Mesendoderm (in vitro differentiated cells): ENCODE data around the gene SLC25A44. TPM values are rescaled to one million over a fixed set of nuclear protein-coding genes. Genes with fewer than 3 reads are reported as not detected.

ENCODE experiments used
- DNase-seq: peaks from one replicate; pipeline ENCODE4 v3.0.0; 2013
- H2AK5ac ChIP-seq: 2 replicates; pipeline ENCODE4 v1.6.1; 2013; ENCODE audit warnings: low read length, inconsistent platforms
- H2BK120ac ChIP-seq: 2 replicates; pipeline ENCODE4 v1.6.1; 2013; ENCODE audit warnings: low read depth, mild to moderate bottlenecking, low read length, moderate library complexity, mixed read lengths
- H2BK15ac ChIP-seq: replicated peaks from 2 replicates; pipeline ENCODE4 v1.6.1; 2013; ENCODE audit warnings: low read depth, mild to moderate bottlenecking, moderate library complexity
- H2BK5ac ChIP-seq: 2 replicates; pipeline ENCODE4 v1.6.1; 2013; ENCODE audit warnings: low read length, inconsistent platforms
- H3K18ac ChIP-seq: 2 replicates; pipeline ENCODE4 v1.6.1; 2013; ENCODE audit warnings: mild to moderate bottlenecking, low read length, mixed read lengths
- H3K23ac ChIP-seq: one replicate; pipeline ENCODE4 v1.6.1; 2013; ENCODE audit warnings: low read length
- H3K27ac ChIP-seq: 2 replicates; pipeline ENCODE4 v1.5.1; 2013; ENCODE audit warnings: low read depth, mild to moderate bottlenecking, inconsistent platforms, low read length, moderate library complexity
- H3K27me3 ChIP-seq: 2 replicates; pipeline ENCODE4 v1.6.1; 2013; ENCODE audit warnings: low read length, control low read depth, mild to moderate bottlenecking, inconsistent platforms; ENCODE audit not compliant: insufficient read depth, poor library complexity
- H3K36me3 ChIP-seq: 2 replicates; pipeline ENCODE4 v1.6.1; 2013; ENCODE audit warnings: low read length, inconsistent platforms; ENCODE audit not compliant: control insufficient read depth, insufficient read depth
- H3K4ac ChIP-seq: one replicate; pipeline ENCODE4 v1.6.1; 2013; ENCODE audit warnings: low read depth, mild to moderate bottlenecking, low read length, moderate library complexity
- H3K4me1 ChIP-seq: 2 replicates; pipeline ENCODE4 v1.6.1; 2013; ENCODE audit warnings: low read depth, low read length, inconsistent platforms; ENCODE audit not compliant: control insufficient read depth
- H3K4me2 ChIP-seq: 2 replicates; pipeline ENCODE4 v1.6.1; 2013; ENCODE audit warnings: low read length
- H3K4me3 ChIP-seq: 2 replicates; pipeline ENCODE4 v1.5.1; 2013; ENCODE audit warnings: mild to moderate bottlenecking, low read length
- H3K56ac ChIP-seq: one replicate; pipeline ENCODE4 v1.6.1; 2013; ENCODE audit warnings: low read length
- H3K79me1 ChIP-seq: 2 replicates; pipeline ENCODE4 v1.6.1; 2013; ENCODE audit warnings: low read length, inconsistent platforms
- H3K79me2 ChIP-seq: 2 replicates; pipeline ENCODE4 v1.6.1; 2013; ENCODE audit warnings: mild to moderate bottlenecking, low read length; ENCODE audit not compliant: control insufficient read depth, insufficient read depth
- H3K9ac ChIP-seq: 2 replicates; pipeline ENCODE4 v1.6.1; 2013; ENCODE audit warnings: low read length, inconsistent platforms
- H4K5ac ChIP-seq: one replicate; pipeline ENCODE4 v1.6.1; 2013; ENCODE audit warnings: low read length
- H4K8ac ChIP-seq: one replicate; pipeline ENCODE4 v1.6.1; 2013; ENCODE audit warnings: low read depth, mild to moderate bottlenecking, control low read depth, low read length, moderate library complexity
- WGBS: extraction: QIAGEN DNeasy Blood & Tissue Kit; methylation state at CpG from one replicate; pipeline ENCODE4 v1.1.7; 2013; ENCODE audit warnings: low lambda C conversion rate, missing lambda C conversion rate; ENCODE audit not compliant: insufficient coverage; ENCODE audit errors: extremely low coverage; 5-methylcytosine and 5-hydroxymethylcytosine counted together
- polyA plus RNA-seq, 2 experiments: library from polyadenylated mRNA; stranded (reverse); fragments of 200-250 nt; gene quantifications; one replicate each; pipeline ENCODE4 v1.2.3, GENCODE V29; 2013

Gene SLC25A44, protein sequence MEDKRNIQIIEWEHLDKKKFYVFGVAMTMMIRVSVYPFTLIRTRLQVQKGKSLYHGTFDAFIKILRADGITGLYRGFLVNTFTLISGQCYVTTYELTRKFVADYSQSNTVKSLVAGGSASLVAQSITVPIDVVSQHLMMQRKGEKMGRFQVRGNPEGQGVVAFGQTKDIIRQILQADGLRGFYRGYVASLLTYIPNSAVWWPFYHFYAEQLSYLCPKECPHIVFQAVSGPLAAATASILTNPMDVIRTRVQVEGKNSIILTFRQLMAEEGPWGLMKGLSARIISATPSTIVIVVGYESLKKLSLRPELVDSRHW
- polyA plus RNA-seq (2013, experiment 1 of 2), result 16.8 TPM
- 17.0 TPM for polyA plus RNA-seq (2013, experiment 2 of 2)

DNA sequence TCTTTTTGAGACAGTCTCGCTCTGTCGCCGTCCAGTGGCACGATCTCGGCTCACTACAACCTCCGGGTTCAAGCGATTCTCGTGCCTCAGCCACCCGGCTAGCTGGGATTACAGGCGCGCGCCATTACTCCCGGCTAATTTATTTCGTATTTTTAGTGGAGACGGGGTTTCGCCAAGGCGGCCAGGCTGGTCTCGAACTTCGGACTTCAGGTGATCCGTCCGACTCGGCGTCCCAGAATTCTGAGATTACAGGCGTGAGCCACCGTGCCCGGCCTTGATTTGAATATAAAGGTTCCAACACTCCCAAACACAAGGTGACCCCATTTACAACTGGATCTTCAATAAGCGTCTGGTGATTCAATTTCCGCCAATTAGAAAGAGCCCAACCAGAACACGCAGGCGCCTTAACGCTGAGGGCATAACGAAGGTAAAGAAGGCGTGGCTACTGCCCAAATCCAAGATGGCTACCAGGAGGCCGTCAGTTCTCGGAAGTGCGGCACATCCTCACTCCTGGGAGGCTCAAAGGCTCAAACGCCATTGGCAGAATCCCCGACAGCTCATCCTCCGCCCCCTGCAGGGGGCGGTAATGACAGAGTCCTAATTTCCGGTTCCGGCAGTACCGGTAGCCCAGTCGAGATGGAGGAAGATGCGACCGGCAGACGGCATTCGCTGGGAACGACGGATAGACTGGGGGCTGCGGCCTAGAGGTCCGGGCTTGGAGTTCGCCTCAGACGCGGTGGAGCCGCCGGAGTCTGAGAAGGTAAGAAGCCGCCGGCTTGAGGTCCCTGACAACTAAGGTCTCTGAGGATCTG is at the start of gene SLC25A44:
TSS of gene SLC25A44 (plus strand) at position 617 of the 812 bp plus-strand sequence. CDS start 5,744 bp downstream, outside the sequence.
- peak within 1 kb of the TSS; percentile 11 for H3K27ac ChIP-seq

GRCh38 chr1:156144742-156145141 is 49.2 kb upstream of the SLC25A44 start:
- Histone ChIP-seq H2BK15ac (no peak overlapping the region), H3K27me3 (no peaks in the 10 kb centered on the region), H3K23ac (no peak overlapping the region), H3K4me1 (peaks cover 8% of the 10 kb centered on the region), H3K27ac (no peak overlapping the region), H3K36me3 (no peaks in the 10 kb centered on the region), H4K8ac (no peak overlapping the region), H3K79me2 (no peaks in the 10 kb centered on the region), H3K79me1 (no peaks in the 10 kb centered on the region), H3K56ac (no peak overlapping the region), H3K4me3 (no peak overlapping the region), H2BK120ac (no peak overlapping the region), H4K5ac (no peak overlapping the region), H3K4ac (no peak overlapping the region), H3K9ac (no peak overlapping the region), H3K4me2 (no peak overlapping the region), H3K18ac (no peak overlapping the region), H2BK5ac (no peak overlapping the region), H2AK5ac (no peak overlapping the region)
- no CpG with 5 or more reads among the region's 5 CpGs for WGBS
- no peak for DNase-seq

More for the DNA sequence above, at the start of gene SLC25A44:
- peak within 1 kb of the TSS; percentile 31 for H2BK5ac ChIP-seq
- peak within 1 kb of the TSS; percentile 99 for H3K4me2 ChIP-seq
- H3K27me3 ChIP-seq, result no peaks in the 10 kb centered on the region
- H3K9ac ChIP-seq, result peak within 1 kb of the TSS; percentile 97
- H3K79me1 ChIP-seq, result peaks cover 31% of the 10 kb centered on the region
- H3K18ac ChIP-seq, result peak within 1 kb of the TSS; percentile 88
- no peak within 1 kb of the TSS for H4K8ac ChIP-seq
- peak within 1 kb of the TSS; percentile 97 for H3K23ac ChIP-seq
- H3K36me3 ChIP-seq, result peaks cover 6% of the 10 kb centered on the region
- H3K4me1 ChIP-seq, result peaks cover 3% of the 10 kb centered on the region
- peak within 1 kb of the TSS; percentile 100 for H3K4me3 ChIP-seq
- no CpG with 5 or more reads among the region's 59 CpGs for WGBS
- no peak within 1 kb of the TSS for H2BK15ac ChIP-seq
- peak; percentile 100 for DNase-seq
- H3K4ac ChIP-seq, result peak within 1 kb of the TSS; percentile 99
- H2BK120ac ChIP-seq, result peak within 1 kb of the TSS; percentile 4
- H2AK5ac ChIP-seq, result peak within 1 kb of the TSS; percentile 96
- peak within 1 kb of the TSS; percentile 97 for H3K56ac ChIP-seq
- H3K79me2 ChIP-seq, result peaks cover 34% of the 10 kb centered on the region
- H4K5ac ChIP-seq, result peak within 1 kb of the TSS; percentile 35

DNA sequence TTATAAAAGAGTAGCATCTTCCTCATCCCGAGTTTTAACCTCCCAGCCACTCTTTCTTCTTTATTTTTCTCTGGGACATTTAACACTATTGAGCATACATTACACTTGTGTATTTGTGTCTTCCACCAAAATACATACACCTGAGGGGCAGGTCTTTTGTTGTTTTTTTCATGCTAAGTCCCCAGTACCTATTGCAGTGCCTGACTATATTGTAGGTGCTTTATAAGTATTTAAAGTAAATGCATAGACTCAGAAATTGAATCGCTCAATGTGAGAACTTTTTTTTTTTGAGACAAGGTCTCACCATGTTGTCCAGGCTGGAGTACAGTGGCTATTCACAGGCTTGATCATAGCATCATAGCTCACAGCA is 48.3 kb upstream of the SLC25A44 start:
- H3K9ac ChIP-seq, result no peak overlapping the region
- no peak overlapping the region for H4K5ac ChIP-seq
- H2AK5ac ChIP-seq, result no peak overlapping the region
- no peak overlapping the region for H3K18ac ChIP-seq
- H3K4me2 ChIP-seq, result no peak overlapping the region
- WGBS, result no CpG with 5 or more reads among the region's 2 CpGs
- no peak overlapping the region for H3K4me3 ChIP-seq
- H3K4me1 ChIP-seq, result peaks cover 14% of the 10 kb centered on the region
- no peak overlapping the region for H2BK120ac ChIP-seq
- H3K79me2 ChIP-seq, result no peaks in the 10 kb centered on the region
- H3K36me3 ChIP-seq, result no peaks in the 10 kb centered on the region
- no peak overlapping the region for H2BK5ac ChIP-seq
- no peaks in the 10 kb centered on the region for H3K79me1 ChIP-seq
- no peak overlapping the region for H3K23ac ChIP-seq
- DNase-seq, result no peak
- no peak overlapping the region for H4K8ac ChIP-seq
- no peak overlapping the region for H3K4ac ChIP-seq
- no peaks in the 10 kb centered on the region for H3K27me3 ChIP-seq
- no peak overlapping the region for H3K56ac ChIP-seq
- H3K27ac ChIP-seq, result no peak overlapping the region
- no peak overlapping the region for H2BK15ac ChIP-seq

DNA sequence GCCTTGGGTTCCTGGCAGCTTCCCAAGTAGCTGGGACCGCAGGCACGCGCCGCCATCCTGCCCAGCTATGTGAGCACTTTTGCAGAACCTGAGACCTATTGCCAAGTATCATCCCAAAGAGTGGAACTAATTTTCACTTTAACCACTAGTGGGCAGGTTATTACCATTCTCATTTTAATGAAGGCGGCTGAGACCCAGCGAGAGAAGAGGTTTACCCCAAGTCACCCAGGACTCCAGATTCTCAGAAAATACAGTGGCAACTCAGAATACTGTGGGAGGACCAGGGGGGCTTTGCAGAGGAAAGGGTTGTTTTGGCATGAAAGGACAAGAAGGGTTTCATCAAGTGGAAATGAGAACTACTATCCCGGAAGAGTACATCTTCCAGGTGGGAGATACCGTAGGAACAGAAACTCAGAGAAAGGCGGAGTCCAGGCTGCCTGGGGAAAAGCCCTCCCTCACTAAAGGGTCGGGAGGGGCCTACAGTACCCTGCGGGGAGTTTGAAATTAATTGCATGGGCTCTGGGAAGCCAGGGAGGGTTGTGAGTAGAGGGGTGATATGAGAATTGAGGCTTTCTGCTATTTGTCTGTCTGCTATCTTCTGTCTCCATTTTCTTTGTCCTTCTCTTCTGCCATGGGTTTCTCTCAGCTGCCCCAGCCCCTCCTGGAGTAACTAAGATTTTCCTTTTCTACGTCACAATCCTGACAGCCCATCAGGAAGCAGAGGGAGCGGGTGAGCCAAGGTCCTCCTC is 47.7 kb upstream of the SLC25A44 start:
- peak overlapping the region; percentile 69 for H2BK5ac ChIP-seq
- H3K27ac ChIP-seq, result peak overlapping the region; percentile 46
- no peaks in the 10 kb centered on the region for H3K36me3 ChIP-seq
- peak; percentile 87 for DNase-seq
- no peaks in the 10 kb centered on the region for H3K27me3 ChIP-seq
- H3K56ac ChIP-seq, result peak overlapping the region; percentile 77
- no peak overlapping the region for H4K5ac ChIP-seq
- no peak overlapping the region for H3K4me3 ChIP-seq
- no CpG with 5 or more reads among the region's 13 CpGs for WGBS
- peaks cover 15% of the 10 kb centered on the region for H3K4me1 ChIP-seq
- no peaks in the 10 kb centered on the region for H3K79me2 ChIP-seq
- H2BK15ac ChIP-seq, result peak overlapping the region; percentile 3
- H2BK120ac ChIP-seq, result peak overlapping the region; percentile 7
- peak overlapping the region; percentile 48 for H3K23ac ChIP-seq
- peak overlapping the region; percentile 78 for H4K8ac ChIP-seq
- H3K79me1 ChIP-seq, result no peaks in the 10 kb centered on the region
- H3K9ac ChIP-seq, result peak overlapping the region; percentile 63
- peak overlapping the region; percentile 96 for H2AK5ac ChIP-seq
- peak overlapping the region; percentile 30 for H3K18ac ChIP-seq
- peak overlapping the region; percentile 6 for H3K4me2 ChIP-seq
- H3K4ac ChIP-seq, result peak overlapping the region; percentile 57

DNA sequence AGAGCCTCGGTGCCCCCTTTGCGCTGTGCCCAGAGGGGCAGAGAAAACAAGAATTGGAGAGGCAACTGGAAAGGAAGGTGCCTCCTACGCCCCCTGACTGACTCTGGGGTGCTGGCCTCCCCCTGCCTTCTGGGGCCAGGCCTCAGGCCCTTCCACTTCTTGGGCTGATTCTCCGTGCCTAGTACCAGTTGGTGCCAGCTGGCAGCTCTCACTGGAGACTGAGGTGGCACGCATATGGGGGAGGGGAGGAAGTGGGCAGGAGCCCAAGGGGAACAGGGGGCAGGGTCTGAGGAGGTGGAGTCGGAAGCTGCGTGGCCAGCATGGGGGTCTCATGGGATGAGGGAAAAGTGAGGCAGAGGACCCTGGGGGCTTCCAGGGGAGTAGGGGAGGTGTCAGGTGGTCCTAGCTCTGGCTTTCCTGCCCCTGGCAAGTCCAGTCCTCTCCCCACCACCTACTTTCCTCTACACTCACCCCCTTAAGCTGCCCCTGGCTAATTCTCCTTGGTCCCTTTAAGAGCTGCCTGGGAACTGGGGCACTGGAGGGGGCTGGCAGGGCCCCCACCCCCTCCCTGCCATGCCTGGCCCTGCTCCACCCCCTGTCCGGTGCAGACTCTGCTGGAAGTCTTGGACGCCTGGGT is 47.0 kb upstream of the SLC25A44 start:
- H3K4me2 ChIP-seq, result peak overlapping the region; percentile 6
- no peak for DNase-seq
- H3K18ac ChIP-seq, result peak overlapping the region; percentile 30
- peak overlapping the region; percentile 3 for H2BK15ac ChIP-seq
- WGBS, result no CpG with 5 or more reads among the region's 9 CpGs
- H3K56ac ChIP-seq, result peak overlapping the region; percentile 77
- H3K36me3 ChIP-seq, result no peaks in the 10 kb centered on the region
- H3K23ac ChIP-seq, result peak overlapping the region; percentile 48
- H4K8ac ChIP-seq, result peak overlapping the region; percentile 78
- no peaks in the 10 kb centered on the region for H3K79me2 ChIP-seq
- no peaks in the 10 kb centered on the region for H3K79me1 ChIP-seq
- peak overlapping the region; percentile 69 for H2BK5ac ChIP-seq
- peak overlapping the region; percentile 96 for H2AK5ac ChIP-seq
- no peak overlapping the region for H3K4me3 ChIP-seq
- H4K5ac ChIP-seq, result no peak overlapping the region
- peak overlapping the region; percentile 7 for H2BK120ac ChIP-seq
- H3K27me3 ChIP-seq, result no peaks in the 10 kb centered on the region
- H3K4me1 ChIP-seq, result peaks cover 15% of the 10 kb centered on the region
- peak overlapping the region; percentile 79 for H3K4ac ChIP-seq
- H3K9ac ChIP-seq, result peak overlapping the region; percentile 63
- H3K27ac ChIP-seq, result peak overlapping the region; percentile 46
